Measurements from ENCODE around the gene MYO9B. TPM values are rescaled to one million over a fixed set of nuclear protein-coding genes. Genes with fewer than 3 reads are reported as not detected.
"Not testable (repeated sequence)": the region's sequence is repeated elsewhere in the genome, so short reads cannot be mapped to it uniquely, and the experiment has no call there.

MYO9B gene
- polyA plus RNA-seq, 2 of the 4 experiments (the other 2 are of a cell fraction) = 13.0 to 27.7 TPM

DNA sequence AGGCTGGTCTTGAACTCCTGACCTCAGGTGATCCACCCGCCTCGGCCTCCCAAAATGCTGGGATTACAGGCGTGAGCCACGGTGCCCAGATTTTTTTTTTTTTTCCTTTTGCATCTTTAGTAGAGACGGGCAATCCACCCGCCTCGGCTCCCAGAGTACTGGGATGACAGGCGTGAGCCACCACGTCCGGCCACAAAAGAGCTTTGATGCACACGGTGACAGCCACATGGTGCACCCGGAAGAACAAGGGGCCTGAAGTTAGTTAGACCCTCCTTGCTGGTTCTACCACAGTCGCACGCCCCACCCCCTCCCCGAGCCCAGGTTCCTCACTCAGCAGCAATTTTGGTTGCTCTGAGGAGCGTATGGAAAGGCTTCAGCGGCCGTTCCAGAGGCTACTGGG is 85.3 kb downstream of the MYO9B start:
- Histone ChIP-seq H3K4me2 (no peak overlapping the region), H3K9me3 (0 out of 3 replicates have a peak, but pooled peaks cover 3% of the 10 kb centered on the region), H3K27ac (no peak overlapping the region), H3K4me1 (no peaks in the 10 kb centered on the region), H3K4me3 (no peak overlapping the region)
- FAIRE-seq (no peak), ATAC-seq (no peak), DNase-seq (ENCODE audit: low read depth in 1 of 2, low spot score in 1 of 2) (no peak)
- TF ChIP-seq KDM5A (IDR thresholded peaks at IDR 0.05) = no peak
- ChIA-PET CTCF (interaction anchor here (0.8 kb wide), 1 partner anchor 75 kb away, joined by 3 read pairs; no protein-coding TSS in a partner anchor), POLR2A (no interaction called here)
- 95% methylated on average over 14 of the region's 18 CpGs for WGBS (ENCODE audit: missing lambda C conversion rate)

DNA sequence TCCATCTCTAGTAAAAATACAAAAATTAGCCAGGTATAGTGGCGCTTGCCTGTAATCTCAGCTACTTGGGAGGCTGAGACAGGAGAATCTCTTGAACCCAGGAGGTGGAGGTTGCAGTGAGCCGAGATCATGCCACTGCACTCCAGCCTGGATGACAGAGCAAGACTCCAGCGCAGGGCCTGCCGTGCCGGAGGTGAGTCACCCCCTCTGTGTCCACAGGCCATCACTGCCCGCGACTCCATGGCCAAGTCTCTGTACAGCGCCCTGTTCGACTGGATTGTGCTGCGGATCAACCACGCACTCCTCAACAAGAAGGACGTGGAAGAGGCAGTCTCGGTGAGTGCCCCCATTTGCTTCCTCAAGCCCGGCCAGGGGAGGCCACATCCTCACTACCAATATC is 86.6 kb downstream of the MYO9B start:
- ATAC-seq; H3K4me2 ChIP-seq; H3K27ac ChIP-seq; H3K4me3 ChIP-seq; DNase-seq (ENCODE audit: low read depth in 1 of 2, low spot score in 1 of 2); POLR2A ChIA-PET; FAIRE-seq; H3K4me1 ChIP-seq; H3K9me3 ChIP-seq: not testable (repeated sequence)
- 94% methylated on average over 10 of the region's 14 CpGs for WGBS (ENCODE audit: missing lambda C conversion rate)
- CTCF ChIA-PET = interaction anchor here (0.6 kb wide), 1 partner anchor 95 kb away, joined by 3 read pairs; no protein-coding TSS in a partner anchor

DNA sequence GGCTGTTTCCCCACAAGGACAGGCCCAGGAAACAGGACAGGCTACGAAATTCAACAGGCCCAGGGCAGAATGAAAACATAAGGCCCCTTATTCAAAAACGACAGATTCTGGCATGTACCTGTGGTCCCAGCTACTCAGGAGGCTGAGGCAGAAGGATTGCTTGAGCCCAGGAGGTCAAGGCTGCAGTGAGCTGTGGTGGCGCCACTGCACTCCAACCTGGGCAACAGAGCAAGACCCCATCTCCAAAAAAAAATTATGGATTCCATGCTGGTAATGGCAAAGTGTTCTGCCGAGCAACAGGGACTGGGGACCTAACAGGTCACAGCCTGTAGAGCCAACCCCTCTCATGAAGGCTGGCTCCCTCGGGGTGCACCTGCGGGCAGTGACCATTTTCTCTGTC is 87.0 kb downstream of the MYO9B start:
- ChIA-PET CTCF (no interaction called here), POLR2A (no interaction called here)
- no peak for DNase-seq (ENCODE audit: low read depth in 1 of 2, low spot score in 1 of 2)
- Histone ChIP-seq H3K4me3 (no peak overlapping the region), H3K9me3 (0 out of 3 replicates have a peak, but pooled peaks cover 3% of the 10 kb centered on the region), H3K4me2 (no peak overlapping the region), H3K4me1 (no peaks in the 10 kb centered on the region), H3K27ac (no peak overlapping the region)
- TF ChIP-seq, protein P1, sequence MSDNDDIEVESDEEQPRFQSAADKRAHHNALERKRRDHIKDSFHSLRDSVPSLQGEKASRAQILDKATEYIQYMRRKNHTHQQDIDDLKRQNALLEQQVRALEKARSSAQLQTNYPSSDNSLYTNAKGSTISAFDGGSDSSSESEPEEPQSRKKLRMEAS (IDR thresholded peaks at IDR 0.05) = no peak
- TF ChIP-seq RARB (CRISPR knock-in tag; IDR thresholded peaks at IDR 0.05) (no peak), BHLHE40 (IDR thresholded peaks at IDR 0.05; ENCODE audit: low read depth, low read length) (no peak), CBX2 (IDR thresholded peaks at IDR 0.05; ENCODE audit: borderline replicate concordance, low read depth) (no peak), JUNB (IDR thresholded peaks at IDR 0.05) (no peak), KDM1A (IDR thresholded peaks at IDR 0.05; ENCODE audit: low read depth) (no peak), HOXB13 (CRISPR knock-in tag; IDR thresholded peaks at IDR 0.05; ENCODE audit: low read depth) (no peak)
- TF ChIP-seq, protein P2, sequence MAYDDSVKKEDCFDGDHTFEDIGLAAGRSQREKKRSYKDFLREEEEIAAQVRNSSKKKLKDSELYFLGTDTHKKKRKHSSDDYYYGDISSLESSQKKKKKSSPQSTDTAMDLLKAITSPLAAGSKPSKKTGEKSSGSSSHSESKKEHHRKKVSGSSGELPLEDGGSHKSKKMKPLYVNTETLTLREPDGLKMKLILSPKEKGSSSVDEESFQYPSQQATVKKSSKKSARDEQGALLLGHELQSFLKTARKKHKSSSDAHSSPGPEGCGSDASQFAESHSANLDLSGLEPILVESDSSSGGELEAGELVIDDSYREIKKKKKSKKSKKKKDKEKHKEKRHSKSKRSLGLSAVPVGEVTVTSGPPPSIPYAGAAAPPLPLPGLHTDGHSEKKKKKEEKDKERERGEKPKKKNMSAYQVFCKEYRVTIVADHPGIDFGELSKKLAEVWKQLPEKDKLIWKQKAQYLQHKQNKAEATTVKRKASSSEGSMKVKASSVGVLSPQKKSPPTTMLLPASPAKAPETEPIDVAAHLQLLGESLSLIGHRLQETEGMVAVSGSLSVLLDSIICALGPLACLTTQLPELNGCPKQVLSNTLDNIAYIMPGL (CRISPR knock-in tag; IDR thresholded peaks at IDR 0.05; ENCODE audit: borderline replicate concordance) = no peak
- no peak for ATAC-seq
- 75% methylated on average over 6 of the region's 6 CpGs for WGBS (ENCODE audit: missing lambda C conversion rate)
- FAIRE-seq = no peak

DNA sequence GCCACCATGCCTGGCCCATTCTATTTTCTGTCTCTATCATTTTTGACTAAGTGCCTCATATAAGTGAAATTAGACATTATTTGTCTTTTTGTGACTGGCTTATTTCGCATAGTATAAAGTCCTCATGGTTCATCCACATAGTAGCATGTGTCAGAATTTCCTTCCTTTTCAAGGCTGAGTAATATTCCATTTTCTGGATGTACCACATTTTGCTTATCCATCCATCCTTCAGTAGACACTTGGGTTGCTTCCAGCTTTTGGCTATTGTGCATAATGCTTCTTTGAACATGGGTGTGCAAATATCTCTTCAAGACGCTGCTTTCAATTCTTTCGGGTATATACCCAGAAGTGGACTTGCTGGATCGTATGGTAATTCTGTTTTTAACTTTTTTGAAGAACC is 88.1 kb downstream of the MYO9B start:
- ATAC-seq (no peak), DNase-seq (ENCODE audit: low read depth in 1 of 2, low spot score in 1 of 2) (no peak), FAIRE-seq (no peak)
- H3K4me3 ChIP-seq = no peak overlapping the region
- no peak overlapping the region for H3K4me2 ChIP-seq
- CTCF ChIA-PET = no interaction called here
- TF ChIP-seq KDM1A (IDR thresholded peaks at IDR 0.05; ENCODE audit: low read depth) (peak; percentile 36; the same call in 1 of the 2 replicates), HEYL (CRISPR knock-in tag; IDR thresholded peaks at IDR 0.05) (no peak), KDM5A (IDR thresholded peaks at IDR 0.05) (no peak)
- TF ChIP-seq, protein P3, sequence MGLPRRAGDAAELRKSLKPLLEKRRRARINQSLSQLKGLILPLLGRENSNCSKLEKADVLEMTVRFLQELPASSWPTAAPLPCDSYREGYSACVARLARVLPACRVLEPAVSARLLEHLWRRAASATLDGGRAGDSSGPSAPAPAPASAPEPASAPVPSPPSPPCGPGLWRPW (IDR thresholded peaks at IDR 0.05) = no peak
- no peaks in the 10 kb centered on the region for H3K4me1 ChIP-seq
- H3K9me3 ChIP-seq = 0 out of 3 replicates have a peak, but pooled peaks cover 3% of the 10 kb centered on the region
- H3K27ac ChIP-seq = no peak overlapping the region
- POLR2A ChIA-PET = no interaction called here
- WGBS (ENCODE audit: missing lambda C conversion rate) = 95% methylated on average over 4 of the region's 4 CpGs

DNA sequence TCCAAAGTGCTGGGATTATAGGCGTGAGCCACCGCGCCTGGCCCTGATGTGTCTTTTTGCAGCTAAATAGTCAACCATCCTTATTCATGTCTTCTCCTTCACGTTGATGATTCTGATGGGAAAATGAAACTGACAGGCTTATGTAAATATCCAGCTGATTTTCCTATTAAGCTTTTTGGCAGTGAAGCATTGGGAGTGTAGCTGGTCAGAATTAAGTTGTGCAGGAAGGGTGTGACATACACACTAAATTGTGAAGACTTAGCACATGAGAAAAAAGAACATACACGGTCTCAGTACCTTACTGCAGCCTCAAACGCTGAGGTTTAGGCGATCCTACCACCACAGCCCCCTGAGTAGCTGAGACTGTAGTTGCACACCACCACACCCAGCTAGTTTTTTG is 89.1 kb downstream of the MYO9B start:
- H3K4me3 ChIP-seq = no peak overlapping the region
- no peaks in the 10 kb centered on the region for H3K4me1 ChIP-seq
- no peak for FAIRE-seq
- H3K27ac ChIP-seq = no peak overlapping the region
- ChIA-PET POLR2A (no interaction called here), CTCF (interaction anchor here (0.6 to 0.9 kb wide), 2 partner anchors 9 to 501 kb away, joined by 3 to 5 read pairs; no protein-coding TSS in a partner anchor)
- no peak for ATAC-seq
- H3K4me2 ChIP-seq = no peak overlapping the region
- H3K9me3 ChIP-seq = 0 out of 3 replicates have a peak, but pooled peaks cover 3% of the 10 kb centered on the region
- DNase-seq (ENCODE audit: low read depth in 1 of 2, low spot score in 1 of 2) = no peak
- 92% methylated on average over 7 of the region's 7 CpGs for WGBS (ENCODE audit: missing lambda C conversion rate)
- TF ChIP-seq FOSL2 (IDR thresholded peaks at IDR 0.05) (no peak), FOSL2 (CRISPR knock-in tag; IDR thresholded peaks at IDR 0.05) (no peak), KDM1A (IDR thresholded peaks at IDR 0.05; ENCODE audit: low read depth) (no peak), RNF2 (IDR thresholded peaks at IDR 0.05; ENCODE audit: borderline replicate concordance, low read depth) (no peak), HOXB13 (CRISPR knock-in tag; IDR thresholded peaks at IDR 0.05; ENCODE audit: low read depth) (no peak)
- TF ChIP-seq, protein P4, sequence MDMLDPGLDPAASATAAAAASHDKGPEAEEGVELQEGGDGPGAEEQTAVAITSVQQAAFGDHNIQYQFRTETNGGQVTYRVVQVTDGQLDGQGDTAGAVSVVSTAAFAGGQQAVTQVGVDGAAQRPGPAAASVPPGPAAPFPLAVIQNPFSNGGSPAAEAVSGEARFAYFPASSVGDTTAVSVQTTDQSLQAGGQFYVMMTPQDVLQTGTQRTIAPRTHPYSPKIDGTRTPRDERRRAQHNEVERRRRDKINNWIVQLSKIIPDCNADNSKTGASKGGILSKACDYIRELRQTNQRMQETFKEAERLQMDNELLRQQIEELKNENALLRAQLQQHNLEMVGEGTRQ (IDR thresholded peaks at IDR 0.05) = no peak
- TF ChIP-seq, protein P5, sequence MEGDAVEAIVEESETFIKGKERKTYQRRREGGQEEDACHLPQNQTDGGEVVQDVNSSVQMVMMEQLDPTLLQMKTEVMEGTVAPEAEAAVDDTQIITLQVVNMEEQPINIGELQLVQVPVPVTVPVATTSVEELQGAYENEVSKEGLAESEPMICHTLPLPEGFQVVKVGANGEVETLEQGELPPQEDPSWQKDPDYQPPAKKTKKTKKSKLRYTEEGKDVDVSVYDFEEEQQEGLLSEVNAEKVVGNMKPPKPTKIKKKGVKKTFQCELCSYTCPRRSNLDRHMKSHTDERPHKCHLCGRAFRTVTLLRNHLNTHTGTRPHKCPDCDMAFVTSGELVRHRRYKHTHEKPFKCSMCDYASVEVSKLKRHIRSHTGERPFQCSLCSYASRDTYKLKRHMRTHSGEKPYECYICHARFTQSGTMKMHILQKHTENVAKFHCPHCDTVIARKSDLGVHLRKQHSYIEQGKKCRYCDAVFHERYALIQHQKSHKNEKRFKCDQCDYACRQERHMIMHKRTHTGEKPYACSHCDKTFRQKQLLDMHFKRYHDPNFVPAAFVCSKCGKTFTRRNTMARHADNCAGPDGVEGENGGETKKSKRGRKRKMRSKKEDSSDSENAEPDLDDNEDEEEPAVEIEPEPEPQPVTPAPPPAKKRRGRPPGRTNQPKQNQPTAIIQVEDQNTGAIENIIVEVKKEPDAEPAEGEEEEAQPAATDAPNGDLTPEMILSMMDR (IDR thresholded peaks at IDR 0.05) = no peak
- TF ChIP-seq, protein P6, sequence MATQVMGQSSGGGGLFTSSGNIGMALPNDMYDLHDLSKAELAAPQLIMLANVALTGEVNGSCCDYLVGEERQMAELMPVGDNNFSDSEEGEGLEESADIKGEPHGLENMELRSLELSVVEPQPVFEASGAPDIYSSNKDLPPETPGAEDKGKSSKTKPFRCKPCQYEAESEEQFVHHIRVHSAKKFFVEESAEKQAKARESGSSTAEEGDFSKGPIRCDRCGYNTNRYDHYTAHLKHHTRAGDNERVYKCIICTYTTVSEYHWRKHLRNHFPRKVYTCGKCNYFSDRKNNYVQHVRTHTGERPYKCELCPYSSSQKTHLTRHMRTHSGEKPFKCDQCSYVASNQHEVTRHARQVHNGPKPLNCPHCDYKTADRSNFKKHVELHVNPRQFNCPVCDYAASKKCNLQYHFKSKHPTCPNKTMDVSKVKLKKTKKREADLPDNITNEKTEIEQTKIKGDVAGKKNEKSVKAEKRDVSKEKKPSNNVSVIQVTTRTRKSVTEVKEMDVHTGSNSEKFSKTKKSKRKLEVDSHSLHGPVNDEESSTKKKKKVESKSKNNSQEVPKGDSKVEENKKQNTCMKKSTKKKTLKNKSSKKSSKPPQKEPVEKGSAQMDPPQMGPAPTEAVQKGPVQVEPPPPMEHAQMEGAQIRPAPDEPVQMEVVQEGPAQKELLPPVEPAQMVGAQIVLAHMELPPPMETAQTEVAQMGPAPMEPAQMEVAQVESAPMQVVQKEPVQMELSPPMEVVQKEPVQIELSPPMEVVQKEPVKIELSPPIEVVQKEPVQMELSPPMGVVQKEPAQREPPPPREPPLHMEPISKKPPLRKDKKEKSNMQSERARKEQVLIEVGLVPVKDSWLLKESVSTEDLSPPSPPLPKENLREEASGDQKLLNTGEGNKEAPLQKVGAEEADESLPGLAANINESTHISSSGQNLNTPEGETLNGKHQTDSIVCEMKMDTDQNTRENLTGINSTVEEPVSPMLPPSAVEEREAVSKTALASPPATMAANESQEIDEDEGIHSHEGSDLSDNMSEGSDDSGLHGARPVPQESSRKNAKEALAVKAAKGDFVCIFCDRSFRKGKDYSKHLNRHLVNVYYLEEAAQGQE (IDR thresholded peaks at IDR 0.05) = no peak

Measured in A549 (cell line).